K562 (cell line): Measurements from ENCODE around the gene SLC5A11. TPM values are rescaled to one million over a fixed set of nuclear protein-coding genes. Genes with fewer than 3 reads are reported as not detected.

Source experiments
- C11orf30 ChIP-seq: fragments of 450-650 bp; IDR thresholded peaks from 2 replicates; pipeline ENCODE4 v1.6.1; 2016; ENCODE audit warnings: low read depth, mild to moderate bottlenecking
- COPS2 ChIP-seq: fragments of 450-650 bp; conservative IDR thresholded peaks from 2 replicates; pipeline ENCODE4 v1.6.1; 2016; ENCODE audit warnings: mild to moderate bottlenecking, moderate library complexity
- DIDO1 ChIP-seq: fragments of 450-650 bp; IDR thresholded peaks from 2 replicates; pipeline ENCODE4 v1.6.1; 2016; ENCODE audit warnings: low read depth, missing biosample characterization, missing genetic modification characterization
- DNMT1 ChIP-seq: fragments of 450-650 bp; IDR thresholded peaks from 2 replicates; pipeline ENCODE4 v1.6.1; 2016; ENCODE audit warnings: antibody characterized with exemption, mild to moderate bottlenecking
- EGR1 ChIP-seq: fragments of 450-650 bp; conservative IDR thresholded peaks from 2 replicates; pipeline ENCODE4 v1.6.1; 2017; ENCODE audit warnings: mild to moderate bottlenecking
- FOXP4 ChIP-seq: sonication (generic); formaldehyde crosslinking; IDR thresholded peaks from 2 replicates; pipeline ENCODE4 v1.8.0; 2022; ENCODE audit warnings: mild to moderate bottlenecking, missing genetic modification reagents, borderline replicate concordance
- HDAC2 ChIP-seq: fragments of 450-650 bp; IDR thresholded peaks from 2 replicates; pipeline ENCODE4 v1.6.1; 2016; ENCODE audit warnings: mild to moderate bottlenecking
- KDM1A ChIP-seq, 2 experiments: fragments of 450-650 bp; IDR thresholded peaks; 2 replicates each; pipeline ENCODE4 v1.6.1; 2016; ENCODE audit warnings: mild to moderate bottlenecking in 2 of 2
- MCM2 ChIP-seq: fragments of 450-650 bp; IDR thresholded peaks from 2 replicates; pipeline ENCODE4 v1.6.1; 2017; ENCODE audit warnings: low read depth, mild to moderate bottlenecking
- MYBL2 ChIP-seq, 2 experiments: fragments of 450-650 bp in 1 of 2; sonication (generic) in 1 of 2; formaldehyde crosslinking in 1 of 2; IDR thresholded peaks; 2 replicates each; pipeline versions ENCODE4 v1.6.1 to v1.8.1; 2017 to 2022; ENCODE audit warnings: borderline replicate concordance in 1 of 2, inconsistent platforms in 1 of 2, low read depth in 1 of 2, mild to moderate bottlenecking in 1 of 2, missing genetic modification reagents in 1 of 2, moderate library complexity in 1 of 2
- NCOA1 ChIP-seq: fragments of 450-650 bp; IDR thresholded peaks from 2 replicates; pipeline ENCODE4 v1.6.1; 2016; ENCODE audit warnings: low read depth
- NONO ChIP-seq, 2 experiments: fragments of 200-400 bp in 1 of 2; fragments of 450-650 bp in 1 of 2; formaldehyde crosslinking in 1 of 2; IDR thresholded peaks; 2 replicates each; pipeline ENCODE4 v1.6.1; 2017; ENCODE audit warnings: low read depth in 2 of 2, mild to moderate bottlenecking in 2 of 2, moderate library complexity in 2 of 2, low read length in 1 of 2
- NR2C1 ChIP-seq, 2 experiments: fragments of 450-650 bp; IDR thresholded peaks; 2 replicates each; pipeline ENCODE4 v1.6.1; 2017; ENCODE audit warnings: mild to moderate bottlenecking in 2 of 2, antibody characterized with exemption in 1 of 2, inconsistent platforms in 1 of 2, missing compliant biosample characterization in 1 of 2, missing genetic modification characterization in 1 of 2
- POLR2AphosphoS2 ChIP-seq: IDR thresholded peaks from 2 replicates; pipeline ENCODE4 v1.6.1; 2012; ENCODE audit warnings: low read length, improper control_type of control experiment
- POLR2AphosphoS5 ChIP-seq: IDR thresholded peaks from 2 replicates; pipeline ENCODE4 v1.6.1; 2011; ENCODE audit warnings: mild to moderate bottlenecking, low read depth, low read length, moderate library complexity; ENCODE audit not compliant: control insufficient read depth, insufficient read depth
- PYGO2 ChIP-seq: fragments of 450-650 bp; IDR thresholded peaks from 2 replicates; pipeline ENCODE4 v1.6.1; 2016; ENCODE audit warnings: mild to moderate bottlenecking, missing genetic modification characterization, moderate library complexity, missing compliant biosample characterization
- RB1 ChIP-seq: fragments of 450-650 bp; IDR thresholded peaks from 2 replicates; pipeline ENCODE4 v1.6.1; 2017; ENCODE audit warnings: low read depth, mild to moderate bottlenecking
- SAP30 ChIP-seq: fragments of 200-600 bp; sonication (generic); IDR thresholded peaks from 2 replicates; pipeline ENCODE4 v1.6.1; 2012; ENCODE audit warnings: borderline replicate concordance, low read depth, mild to moderate bottlenecking, moderate library complexity, low read length, control low read depth, inconsistent platforms; ENCODE audit not compliant: insufficient read depth, poor library complexity, severe bottlenecking
- SETDB1 ChIP-seq: IDR thresholded peaks from one replicate; pipeline ENCODE4 v1.6.1; 2012; ENCODE audit warnings: low read length, control low read depth, inconsistent platforms
- SRF ChIP-seq, 2 experiments: fragments of 250-450, 450-650 bp in 1 of 2; sonication (Bioruptor Pico) in 1 of 2; sonication (generic) in 1 of 2; formaldehyde crosslinking; IDR thresholded peaks; 2 replicates each; pipeline versions ENCODE4 v1.5.0 to v1.5.1; 2020 to 2022; ENCODE audit warnings: mild to moderate bottlenecking in 1 of 2, missing genetic modification reagents in 1 of 2
- SUPT5H ChIP-seq: fragments of 450-650 bp; IDR thresholded peaks from 2 replicates; pipeline ENCODE4 v1.6.1; 2016
- TOE1 ChIP-seq, 2 experiments: fragments of 450-650 bp in 1 of 2; sonication (generic) in 1 of 2; formaldehyde crosslinking in 1 of 2; IDR thresholded peaks; 2 replicates each; pipeline versions ENCODE4 v1.7.1 to v1.8.0; 2016 to 2022; ENCODE audit warnings: borderline replicate concordance in 2 of 2, mild to moderate bottlenecking in 2 of 2, antibody characterized with exemption in 1 of 2, inconsistent platforms in 1 of 2, low read depth in 1 of 2, missing genetic modification reagents in 1 of 2, moderate library complexity in 1 of 2
- ZFX ChIP-seq: sonication (generic); formaldehyde crosslinking; IDR thresholded peaks from 2 replicates; pipeline ENCODE4 v1.8.0; 2022; ENCODE audit warnings: mild to moderate bottlenecking, missing genetic modification reagents, moderate library complexity
- ZNF134 ChIP-seq: fragments of 250-450 bp; sonication (Bioruptor Pico); conservative IDR thresholded peaks from 2 replicates; pipeline ENCODE4 v1.4.0; 2020
- ZNF184 ChIP-seq: sonication (generic); formaldehyde crosslinking; IDR thresholded peaks from 2 replicates; pipeline ENCODE4 v1.5.0; 2020; ENCODE audit warnings: missing genetic modification reagents
- ZNF282 ChIP-seq: sonication (generic); formaldehyde crosslinking; IDR thresholded peaks from 2 replicates; pipeline ENCODE4 v1.8.1; 2023; ENCODE audit warnings: missing genetic modification reagents
- ZNF644 ChIP-seq: fragments of 200-800 bp; sonication (Bioruptor generic); IDR thresholded peaks from 2 replicates; pipeline ENCODE4 v1.6.1; 2016; ENCODE audit warnings: low read depth, missing genetic modification characterization, missing compliant biosample characterization
- ZNF830 ChIP-seq: fragments of 250-450 bp; sonication (Bioruptor Pico); IDR thresholded peaks from 2 replicates; pipeline ENCODE4 v1.5.0; 2021; ENCODE audit warnings: mild to moderate bottlenecking
- polyA plus RNA-seq, 8 experiments: library from polyadenylated mRNA; depleted of rRNA in 4 of 8; stranded (reverse) in 5 of 8; unstranded in 3 of 8; fragments of >200 nt; fragmentation: Nextera tagmentation in 2 of 8; fragmentation: Illumina TruSeq in 1 of 8; extraction: Ambion mirVana in 2 of 8; extraction: Trizol in 1 of 8; gene quantifications; 2 replicates each; pipeline versions ENCODE4 v1.2.1 to v1.2.3, GENCODE V29; 2011 to 2014; ENCODE audit warnings: inconsistent platforms in 1 of 8, missing spikeins in 1 of 8
- total RNA-seq, 7 experiments: library from RNA; depleted of rRNA in 6 of 7; stranded (reverse); fragments of >200 nt in 6 of 7; fragmentation: Illumina TruSeq in 2 of 7; extraction: Trizol in 2 of 7; gene quantifications; 2 replicates each; pipeline versions ENCODE4 v1.2.1 to v1.2.3, GENCODE V29; 2011 to 2021; ENCODE audit warnings: low replicate concordance in 1 of 7

Gene SLC5A11
- total and polyA plus RNA-seq, 9 of the 15 experiments (the other 6 are each of a cell fraction or from before 2014, with no cell fraction given), result 0.04 to 0.25 (median 0.11) TPM; not detected in 3

GRCh38 chr16:24844101-24845030 lies 1.4 kb upstream of the SLC5A11 start (continued):
- peak; percentile 97 to 98 for TF ChIP-seq KDM1A (IDR thresholded peaks at IDR 0.05)
- TF ChIP-seq NR2C1 (IDR thresholded peaks at IDR 0.05), result no peak
- TF ChIP-seq NR2C1 (tag; IDR thresholded peaks at IDR 0.05), result no peak
- TF ChIP-seq PYGO2 (tag), result no peak
- no peak for TF ChIP-seq EGR1
- TF ChIP-seq ZNF184 (CRISPR knock-in tag), result no peak
- TF ChIP-seq SAP30, result no peak
- no peak for TF ChIP-seq NONO (IDR thresholded peaks at IDR 0.05; ENCODE audit: low read depth in 2 of 2, low read length in 1 of 2)
- TF ChIP-seq HDAC2, result peak; percentile 91
- TF ChIP-seq MCM2, result no peak
- peak; percentile 83 for TF ChIP-seq POLR2AphosphoS5
- 0 out of 2 replicates have a peak, but pooled peaks have one; percentile 59 for TF ChIP-seq TOE1 (IDR thresholded peaks at IDR 0.05; ENCODE audit: borderline replicate concordance)
- TF ChIP-seq TOE1 (CRISPR knock-in tag; IDR thresholded peaks at IDR 0.05; ENCODE audit: borderline replicate concordance, low read depth), result no peak
- TF ChIP-seq SETDB1, result no peak
- TF ChIP-seq POLR2AphosphoS2, result no peak
- TF ChIP-seq ZFX (CRISPR knock-in tag), result no peak
- no peak for TF ChIP-seq ZNF282 (CRISPR knock-in tag)
- no peak for TF ChIP-seq DNMT1
- TF ChIP-seq ZNF134, result no peak
- no peak for TF ChIP-seq DIDO1 (tag)
- TF ChIP-seq ZNF830 (CRISPR knock-in tag), result no peak
- TF ChIP-seq SRF (CRISPR knock-in tag; IDR thresholded peaks at IDR 0.05), result peak in 1 of 2 experiments; percentile 61; a peak in 1 of 4 replicates
- no peak for TF ChIP-seq FOXP4 (CRISPR knock-in tag)
- TF ChIP-seq ZNF644 (tag), result no peak; the same call in 1 of the 2 replicates
- no peak for TF ChIP-seq SUPT5H
- peak; percentile 74 for TF ChIP-seq NCOA1
- TF ChIP-seq C11orf30, result peak; percentile 97
- TF ChIP-seq RB1, result no peak
- TF ChIP-seq COPS2, result no peak
- no peak for TF ChIP-seq MYBL2 (IDR thresholded peaks at IDR 0.05; ENCODE audit: low read depth)
- no peak for TF ChIP-seq MYBL2 (CRISPR knock-in tag; IDR thresholded peaks at IDR 0.05; ENCODE audit: borderline replicate concordance)
